Progenitor cell of endocrine pancreas (in vitro differentiated cells): ENCODE results near the gene SH2D3A. TPM values are rescaled to one million over a fixed set of nuclear protein-coding genes. Genes with fewer than 3 reads are reported as not detected.
"Not testable (repeated sequence)": the region's sequence is repeated elsewhere in the genome, so short reads cannot be mapped to it uniquely, and the experiment has no call there.

Experiments
- DNase-seq: peaks from one replicate; pipeline ENCODE4 v3.0.0; 2021; ENCODE audit warnings: low spot score; ENCODE audit not compliant: unreplicated experiment
- H3K27ac Mint-ChIP-seq: 2 replicates; pipeline ENCODE4 v1.8.0; 2021; ENCODE audit warnings: mild to moderate bottlenecking, moderate library complexity, mixed read lengths
- H3K27me3 Mint-ChIP-seq: 2 replicates; pipeline ENCODE4 v1.8.0; 2021; ENCODE audit warnings: mixed read lengths
- H3K36me3 Mint-ChIP-seq: 2 replicates; pipeline ENCODE4 v1.8.0; 2022; ENCODE audit warnings: mixed read lengths; ENCODE audit not compliant: insufficient read depth
- H3K4me1 Mint-ChIP-seq: 2 replicates; pipeline ENCODE4 v1.8.0; 2021; ENCODE audit warnings: low read depth, mixed read lengths
- H3K4me3 Mint-ChIP-seq: 2 replicates; pipeline ENCODE4 v1.8.0; 2021; ENCODE audit warnings: low read depth, mild to moderate bottlenecking, moderate library complexity, mixed read lengths
- H3K9me3 Mint-ChIP-seq: 2 replicates; pipeline ENCODE4 v1.8.0; 2021; ENCODE audit warnings: low read depth, mixed read lengths
- total RNA-seq: library from RNA; stranded (reverse); gene quantifications from 2 replicates; pipeline ENCODE4 v1.2.1, GENCODE V29; 2021
- TF ChIP-seq, protein P1 (sequence below): fragments of 200-600 bp; sonication (generic); IDR thresholded peaks from one replicate; pipeline ENCODE4 v1.5.0; 2021; ENCODE audit warnings: antibody characterized with exemption, mild to moderate bottlenecking; ENCODE audit not compliant: unreplicated experiment

Gene SH2D3A
- total RNA-seq, 1 donor from 2014 or later: 19.8 TPM

DNA sequence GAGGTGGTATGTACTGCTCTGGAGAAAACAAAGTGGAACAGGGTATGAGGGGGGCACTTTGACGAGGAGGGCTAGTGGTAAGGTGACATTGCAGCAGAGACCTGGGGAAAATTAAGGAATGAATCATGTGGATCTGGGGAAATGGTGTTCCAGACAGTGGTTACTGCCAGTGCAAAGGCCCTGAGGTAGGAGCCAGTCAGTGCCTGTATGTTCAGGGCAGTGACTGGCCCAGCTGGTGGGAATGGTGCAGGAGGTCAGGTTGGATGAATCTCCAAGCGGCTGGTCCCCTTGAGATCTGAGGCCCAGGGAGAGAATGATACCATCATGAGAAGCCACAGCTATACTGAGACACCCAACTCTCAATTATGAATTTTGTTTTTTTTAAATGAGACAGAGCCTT, 10.2 kb upstream of the SH2D3A start:
- TF ChIP-seq, protein P1, sequence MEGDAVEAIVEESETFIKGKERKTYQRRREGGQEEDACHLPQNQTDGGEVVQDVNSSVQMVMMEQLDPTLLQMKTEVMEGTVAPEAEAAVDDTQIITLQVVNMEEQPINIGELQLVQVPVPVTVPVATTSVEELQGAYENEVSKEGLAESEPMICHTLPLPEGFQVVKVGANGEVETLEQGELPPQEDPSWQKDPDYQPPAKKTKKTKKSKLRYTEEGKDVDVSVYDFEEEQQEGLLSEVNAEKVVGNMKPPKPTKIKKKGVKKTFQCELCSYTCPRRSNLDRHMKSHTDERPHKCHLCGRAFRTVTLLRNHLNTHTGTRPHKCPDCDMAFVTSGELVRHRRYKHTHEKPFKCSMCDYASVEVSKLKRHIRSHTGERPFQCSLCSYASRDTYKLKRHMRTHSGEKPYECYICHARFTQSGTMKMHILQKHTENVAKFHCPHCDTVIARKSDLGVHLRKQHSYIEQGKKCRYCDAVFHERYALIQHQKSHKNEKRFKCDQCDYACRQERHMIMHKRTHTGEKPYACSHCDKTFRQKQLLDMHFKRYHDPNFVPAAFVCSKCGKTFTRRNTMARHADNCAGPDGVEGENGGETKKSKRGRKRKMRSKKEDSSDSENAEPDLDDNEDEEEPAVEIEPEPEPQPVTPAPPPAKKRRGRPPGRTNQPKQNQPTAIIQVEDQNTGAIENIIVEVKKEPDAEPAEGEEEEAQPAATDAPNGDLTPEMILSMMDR: no peak
- H3K36me3 Mint-ChIP-seq: no peaks in the 10 kb centered on the region
- no peak overlapping the region for H3K27ac Mint-ChIP-seq
- no peak overlapping the region for H3K4me3 Mint-ChIP-seq
- peaks cover 4% of the 10 kb centered on the region for H3K27me3 Mint-ChIP-seq
- no peak for DNase-seq
- H3K9me3 Mint-ChIP-seq: peaks cover 4% of the 10 kb centered on the region
- H3K4me1 Mint-ChIP-seq: no peaks in the 10 kb centered on the region

DNA sequence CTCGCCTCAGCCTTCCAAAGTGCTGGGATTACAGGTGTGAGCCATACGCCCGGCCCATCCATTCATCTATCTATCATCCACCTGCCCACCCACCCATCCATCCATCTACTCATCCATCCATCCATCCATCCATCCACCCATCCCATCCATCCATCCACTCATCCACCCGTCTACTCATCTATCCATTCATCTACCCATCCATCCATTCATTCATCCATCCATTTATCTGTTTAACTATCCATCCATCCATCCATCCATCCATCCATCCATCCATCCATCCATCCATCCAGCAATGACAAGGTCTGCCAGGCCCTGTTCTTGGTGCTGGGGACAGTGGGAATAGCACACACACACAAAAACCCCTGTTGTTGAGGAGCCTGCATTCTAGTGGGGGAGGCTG, 9.8 kb upstream of the SH2D3A start:
- Mint-ChIP-seq H3K36me3 (no peaks in the 10 kb centered on the region), H3K27ac (no peak overlapping the region), H3K4me1 (no peaks in the 10 kb centered on the region), H3K27me3 (peaks cover 4% of the 10 kb centered on the region), H3K9me3 (peaks cover 4% of the 10 kb centered on the region), H3K4me3 (no peak overlapping the region)
- DNase-seq: no peak
- TF ChIP-seq, protein P1: no peak

- not testable (repeated sequence) for DNase-seq, H3K4me1 Mint-ChIP-seq, H3K36me3 Mint-ChIP-seq, H3K4me3 Mint-ChIP-seq, H3K27me3 Mint-ChIP-seq, H3K9me3 Mint-ChIP-seq
- peak overlapping the region; percentile 63 for H3K27ac Mint-ChIP-seq
Measured at GRCh38 chr19:6776045-6776444, 8.8 kb upstream of the SH2D3A start.

DNA sequence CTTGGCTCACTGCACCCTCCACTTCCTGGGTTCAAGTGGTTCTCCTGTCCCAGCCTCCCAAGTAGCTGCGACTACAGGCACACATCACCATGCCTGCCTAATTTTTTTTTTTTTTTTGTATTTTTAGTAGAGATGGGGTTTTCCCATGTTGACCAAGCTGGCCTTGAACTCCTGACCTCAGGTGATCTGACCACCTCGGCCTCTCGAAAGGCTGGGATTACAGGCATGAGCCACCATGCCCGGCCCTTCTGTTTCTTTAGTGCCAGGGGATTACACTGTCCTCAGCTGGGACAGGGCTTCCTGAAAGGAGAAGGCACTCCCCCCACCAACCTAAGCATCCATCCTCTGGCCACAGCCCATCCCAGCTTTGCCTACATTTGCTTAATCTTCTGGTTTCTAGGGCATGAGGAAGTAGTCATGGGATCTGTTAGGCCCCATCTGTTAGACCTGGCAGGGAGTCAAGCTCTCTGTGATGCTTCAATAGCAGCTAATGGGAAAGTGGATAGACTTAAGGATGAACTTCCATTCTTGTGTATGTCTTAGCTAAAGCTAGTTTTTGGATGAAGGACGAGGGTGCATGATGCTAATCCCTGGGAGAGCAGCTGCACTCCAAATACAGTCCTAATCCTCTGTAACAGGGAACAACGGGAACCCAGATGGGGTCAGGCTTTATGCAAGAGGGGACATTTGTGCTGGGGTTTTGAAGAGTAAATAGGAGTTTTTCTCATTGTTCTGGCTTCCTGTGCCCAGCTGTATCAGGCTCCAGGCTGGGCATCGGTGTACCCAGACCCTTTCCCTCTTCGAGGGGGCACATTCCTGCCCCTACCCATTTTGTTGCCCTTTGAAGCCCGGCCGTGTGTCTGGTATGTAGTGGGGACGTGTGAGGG, 7.8 kb upstream of the SH2D3A start:
- TF ChIP-seq, protein P1: no peak
- Mint-ChIP-seq H3K9me3 (peaks cover 4% of the 10 kb centered on the region), H3K27ac (no peak overlapping the region), H3K4me1 (no peaks in the 10 kb centered on the region), H3K27me3 (peaks cover 11% of the 10 kb centered on the region), H3K4me3 (no peak overlapping the region), H3K36me3 (no peaks in the 10 kb centered on the region)
- DNase-seq: no peak

DNA sequence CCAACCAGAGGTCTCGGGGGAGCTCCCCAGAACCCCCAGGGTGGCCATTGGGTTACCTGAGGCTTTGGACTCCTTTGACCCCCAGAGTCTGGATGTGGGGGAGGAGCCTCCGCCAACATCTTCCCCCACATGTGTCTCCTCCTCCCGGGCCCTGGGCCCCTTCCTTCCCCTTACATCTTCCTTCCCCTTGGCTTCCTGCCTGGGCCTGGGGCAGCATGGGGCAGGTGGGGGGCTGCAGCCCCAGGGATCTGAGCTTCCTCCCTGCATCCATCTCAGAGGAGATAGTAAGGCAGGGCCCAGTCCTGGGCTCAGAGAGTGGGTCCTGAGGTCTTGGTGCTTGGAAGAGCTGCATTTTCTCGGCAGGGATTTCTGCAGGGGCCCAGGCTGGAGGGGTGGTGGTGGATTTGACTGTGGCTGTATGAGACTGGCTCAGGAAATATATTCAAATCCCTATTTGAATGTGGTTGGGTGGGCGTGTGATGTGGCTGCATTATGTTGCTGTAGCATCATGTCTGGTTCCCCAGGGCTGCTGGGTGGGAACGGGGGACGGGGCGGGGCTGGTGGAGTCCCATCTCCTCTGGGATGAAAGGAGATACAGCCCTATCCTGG, 6.2 kb upstream of the SH2D3A start:
- H3K9me3 Mint-ChIP-seq: peaks cover 4% of the 10 kb centered on the region
- no peaks in the 10 kb centered on the region for H3K36me3 Mint-ChIP-seq
- H3K27ac Mint-ChIP-seq: no peak overlapping the region
- H3K4me1 Mint-ChIP-seq: no peaks in the 10 kb centered on the region
- peaks cover 15% of the 10 kb centered on the region for H3K27me3 Mint-ChIP-seq
- TF ChIP-seq, protein P1: no peak
- H3K4me3 Mint-ChIP-seq: no peak overlapping the region
- DNase-seq: no peak
